HTERT RPE-1 (cell line): ENCODE measurements around the gene MYRIP.
"Not testable (repeated sequence)": the region's sequence is repeated elsewhere in the genome, so short reads cannot be mapped to it uniquely, and the experiment has no call there.

Source experiments
- in situ Hi-C: fragments of 300-500 bp; cut with MboI; formaldehyde crosslinking; loops from 4 replicates; pipeline ENCODE4 v1.14.3; 2020; ENCODE audit warnings: low sequenced_read_pairs

The MYRIP gene

GRCh38 chr3:40021338-40021737 lies 211.9 kb downstream of the MYRIP start:
- in situ Hi-C loops, result no loop called here

- in situ Hi-C loops, result no loop called here
These were observed 213.0 kb downstream of the MYRIP start for GRCh38 chr3:40022297-40022827.

- in situ Hi-C loops, result no loop called here
These were observed 215.1 kb downstream of the MYRIP start for GRCh38 chr3:40024526-40024925.

GRCh38 chr3:40025892-40026291 lies 216.5 kb downstream of the MYRIP start:
- in situ Hi-C loops, result not testable (repeated sequence)

GRCh38 chr3:40035177-40035576 lies 225.8 kb downstream of the MYRIP start:
- in situ Hi-C loops, result no loop called here

- in situ Hi-C loops, result no loop called here
These were observed 228.2 kb downstream of the MYRIP start for GRCh38 chr3:40037582-40037981.

GRCh38 chr3:40042752-40043443 lies 233.5 kb downstream of the MYRIP start:
- in situ Hi-C loops, result no loop called here

GRCh38 chr3:40043444-40043755 lies 234.0 kb downstream of the MYRIP start:
- in situ Hi-C loops, result no loop called here

- in situ Hi-C loops, result no loop called here
These were observed 235.1 kb downstream of the MYRIP start for GRCh38 chr3:40044487-40044886.

GRCh38 chr3:40045051-40045450 lies 235.6 kb downstream of the MYRIP start:
- in situ Hi-C loops, result no loop called here

- in situ Hi-C loops, result no loop called here
These were observed 236.7 kb downstream of the MYRIP start for GRCh38 chr3:40046149-40046548.

- in situ Hi-C loops, result no loop called here
These were observed 238.0 kb downstream of the MYRIP start for GRCh38 chr3:40047406-40047805.

GRCh38 chr3:40053663-40054062 lies 244.3 kb downstream of the MYRIP start:
- in situ Hi-C loops, result no loop called here

- in situ Hi-C loops, result no loop called here
These were observed 245.3 kb downstream of the MYRIP start for GRCh38 chr3:40054568-40055222.

GRCh38 chr3:40055361-40055760 lies 246.0 kb downstream of the MYRIP start:
- in situ Hi-C loops, result no loop called here

- in situ Hi-C loops, result no loop called here
These were observed 246.5 kb downstream of the MYRIP start for GRCh38 chr3:40055956-40056355.

- in situ Hi-C loops, result no loop called here
These were observed 247.7 kb downstream of the MYRIP start for GRCh38 chr3:40057077-40057476.

- in situ Hi-C loops, result no loop called here
These were observed 248.4 kb downstream of the MYRIP start for GRCh38 chr3:40057786-40058185.

GRCh38 chr3:40068636-40069035 lies 259.2 kb downstream of the MYRIP start:
- in situ Hi-C loops, result no loop called here

GRCh38 chr3:40070816-40071215 lies 261.4 kb downstream of the MYRIP start:
- in situ Hi-C loops, result no loop called here

GRCh38 chr3:40071683-40072238 lies 262.4 kb downstream of the MYRIP start:
- in situ Hi-C loops, result no loop called here

GRCh38 chr3:40073310-40074007 lies 264.1 kb downstream of the MYRIP start:
- in situ Hi-C loops, result no loop called here
